ENCODE data around the gene NFKB1.

DNA sequence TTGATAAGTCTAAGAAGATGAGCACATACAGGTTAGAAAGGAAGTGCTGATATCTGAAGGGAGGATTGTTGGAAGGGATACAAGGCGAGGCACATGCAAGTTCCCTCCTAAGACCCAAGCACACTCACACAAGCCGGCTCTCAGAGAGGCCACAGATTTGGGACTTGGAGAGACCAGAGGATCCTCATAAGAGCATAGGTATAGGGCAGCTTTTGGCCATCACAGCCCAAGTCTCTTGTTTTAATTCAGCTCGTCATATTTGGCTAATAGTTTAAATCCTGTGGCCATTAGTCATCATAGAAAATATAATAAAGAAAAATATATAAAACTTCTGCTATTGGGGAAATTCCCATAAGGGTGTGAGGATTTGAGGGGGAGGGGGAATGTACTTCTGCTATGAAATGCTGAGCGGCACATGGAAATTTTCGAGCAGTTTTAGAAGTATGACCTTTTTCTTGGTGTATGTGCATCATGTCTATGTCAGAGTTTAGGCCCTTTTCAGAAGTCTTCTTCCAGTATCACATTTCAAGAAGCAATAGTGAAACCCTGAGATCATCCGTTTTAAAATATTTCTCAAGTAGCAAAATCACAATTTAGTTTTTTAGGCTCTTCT is 97.7 kb downstream of the NFKB1 start:
- TF ChIP-seq, protein P1, sequence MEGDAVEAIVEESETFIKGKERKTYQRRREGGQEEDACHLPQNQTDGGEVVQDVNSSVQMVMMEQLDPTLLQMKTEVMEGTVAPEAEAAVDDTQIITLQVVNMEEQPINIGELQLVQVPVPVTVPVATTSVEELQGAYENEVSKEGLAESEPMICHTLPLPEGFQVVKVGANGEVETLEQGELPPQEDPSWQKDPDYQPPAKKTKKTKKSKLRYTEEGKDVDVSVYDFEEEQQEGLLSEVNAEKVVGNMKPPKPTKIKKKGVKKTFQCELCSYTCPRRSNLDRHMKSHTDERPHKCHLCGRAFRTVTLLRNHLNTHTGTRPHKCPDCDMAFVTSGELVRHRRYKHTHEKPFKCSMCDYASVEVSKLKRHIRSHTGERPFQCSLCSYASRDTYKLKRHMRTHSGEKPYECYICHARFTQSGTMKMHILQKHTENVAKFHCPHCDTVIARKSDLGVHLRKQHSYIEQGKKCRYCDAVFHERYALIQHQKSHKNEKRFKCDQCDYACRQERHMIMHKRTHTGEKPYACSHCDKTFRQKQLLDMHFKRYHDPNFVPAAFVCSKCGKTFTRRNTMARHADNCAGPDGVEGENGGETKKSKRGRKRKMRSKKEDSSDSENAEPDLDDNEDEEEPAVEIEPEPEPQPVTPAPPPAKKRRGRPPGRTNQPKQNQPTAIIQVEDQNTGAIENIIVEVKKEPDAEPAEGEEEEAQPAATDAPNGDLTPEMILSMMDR (IDR thresholded peaks at IDR 0.05; ENCODE audit: poor library complexity, severe bottlenecking), result no peak
- TF ChIP-seq EP300 (conservative IDR thresholded peaks at IDR 0.05; ENCODE audit: poor library complexity, severe bottlenecking), result no peak
